Measurements from ENCODE around the gene SNRNP70.
A peak's percentile ranks its signal among the peaks of the same experiment; 100 is the strongest.

SNRNP70 gene

GRCh38 chr19:49104229-49104864, 19.1 kb downstream of the SNRNP70 start:
- no peak for ATAC-seq
- H3K4me3 Mint-ChIP-seq, result no peak overlapping the region
- no peaks in the 10 kb centered on the region for H3K9me3 Mint-ChIP-seq
- no peak for DNase-seq (ENCODE audit: low spot score in 2 of 2)
- H3K27ac Mint-ChIP-seq, result peak overlapping the region; percentile 58
- peaks cover 98% of the 10 kb centered on the region for H3K36me3 Mint-ChIP-seq
- peaks cover 29% of the 10 kb centered on the region for H3K4me1 Mint-ChIP-seq

- H3K27ac Mint-ChIP-seq, result peak overlapping the region; percentile 84
- H3K36me3 Mint-ChIP-seq, result peaks cover 76% of the 10 kb centered on the region
- no peaks in the 10 kb centered on the region for H3K9me3 Mint-ChIP-seq
- peaks cover 17% of the 10 kb centered on the region for H3K4me1 Mint-ChIP-seq
- no peak overlapping the region for H3K4me3 Mint-ChIP-seq
- ATAC-seq (peak; percentile 69), DNase-seq (ENCODE audit: low spot score in 2 of 2) (peak; percentile 57 to 76)
Observed at GRCh38 chr19:49106648-49107135, 21.4 kb downstream of the SNRNP70 start.

- no peak for DNase-seq (ENCODE audit: low spot score in 2 of 2)
- peaks cover 17% of the 10 kb centered on the region for H3K4me1 Mint-ChIP-seq
- no peak overlapping the region for H3K27ac Mint-ChIP-seq
- no peaks in the 10 kb centered on the region for H3K9me3 Mint-ChIP-seq
- no peak for ATAC-seq
- H3K4me3 Mint-ChIP-seq, result no peak overlapping the region
- peaks cover 66% of the 10 kb centered on the region for H3K36me3 Mint-ChIP-seq
Observed at GRCh38 chr19:49107625-49108459, 22.6 kb downstream of the SNRNP70 start.

- DNase-seq (ENCODE audit: low spot score in 2 of 2), result no peak
- Mint-ChIP-seq H3K4me3 (no peak overlapping the region), H3K4me1 (peaks cover 28% of the 10 kb centered on the region), H3K27ac (no peak overlapping the region), H3K9me3 (no peaks in the 10 kb centered on the region), H3K36me3 (peaks cover 54% of the 10 kb centered on the region)
- ATAC-seq, result no peak
Observed at GRCh38 chr19:49109051-49109450, 23.8 kb downstream of the SNRNP70 start.

- H3K9me3 Mint-ChIP-seq, result no peaks in the 10 kb centered on the region
- H3K27ac Mint-ChIP-seq, result no peak overlapping the region
- H3K4me1 Mint-ChIP-seq, result peaks cover 28% of the 10 kb centered on the region
- H3K36me3 Mint-ChIP-seq, result peaks cover 48% of the 10 kb centered on the region
- no peak overlapping the region for H3K4me3 Mint-ChIP-seq
- ATAC-seq (no peak), DNase-seq (ENCODE audit: low spot score in 2 of 2) (no peak)
Observed at GRCh38 chr19:49109569-49110233, 24.4 kb downstream of the SNRNP70 start.

- no peak overlapping the region for H3K4me3 Mint-ChIP-seq
- no peak for DNase-seq (ENCODE audit: low spot score in 2 of 2)
- H3K4me1 Mint-ChIP-seq, result peaks cover 29% of the 10 kb centered on the region
- H3K36me3 Mint-ChIP-seq, result peaks cover 39% of the 10 kb centered on the region
- H3K27ac Mint-ChIP-seq, result no peak overlapping the region
- no peak for ATAC-seq
- H3K9me3 Mint-ChIP-seq, result no peaks in the 10 kb centered on the region
Observed at GRCh38 chr19:49110567-49110966, 25.3 kb downstream of the SNRNP70 start.

GRCh38 chr19:49111218-49111998, 26.2 kb downstream of the SNRNP70 start:
- DNase-seq (ENCODE audit: low spot score in 2 of 2) (no peak), ATAC-seq (no peak)
- Mint-ChIP-seq H3K4me3 (no peak overlapping the region), H3K4me1 (peaks cover 33% of the 10 kb centered on the region), H3K36me3 (peaks cover 31% of the 10 kb centered on the region), H3K27ac (no peak overlapping the region), H3K9me3 (no peaks in the 10 kb centered on the region)

- Mint-ChIP-seq H3K36me3 (peaks cover 5% of the 10 kb centered on the region), H3K9me3 (no peaks in the 10 kb centered on the region), H3K4me3 (peak within 1 kb of the TSS; percentile 85), H3K27ac (peak within 1 kb of the TSS; percentile 26), H3K4me1 (peaks cover 46% of the 10 kb centered on the region)
- peak; percentile 80 for ATAC-seq
- DNase-seq (ENCODE audit: low spot score in 2 of 2), result peak; percentile 88 to 90
Observed at GRCh38 chr19:49113762-49114629, 28.7 kb downstream of the SNRNP70 start, which contains the start of gene LIN7B. LIN7B (plus strand) TSS chr19:49114370; CDS start chr19:49114405, 35 bp downstream.

- DNase-seq (ENCODE audit: low spot score in 2 of 2) (peak in 1 of 2 donors; percentile 69), ATAC-seq (no peak)
- Mint-ChIP-seq H3K27ac (peak overlapping the region; percentile 26), H3K4me3 (peak overlapping the region; percentile 85), H3K4me1 (peaks cover 46% of the 10 kb centered on the region), H3K36me3 (no peaks in the 10 kb centered on the region), H3K9me3 (no peaks in the 10 kb centered on the region)
Observed at GRCh38 chr19:49114630-49115363, 29.5 kb downstream of the SNRNP70 start.

GRCh38 chr19:49116544-49116943, 31.3 kb downstream of the SNRNP70 start:
- no peak for ATAC-seq
- Mint-ChIP-seq H3K36me3 (no peaks in the 10 kb centered on the region), H3K27ac (peak overlapping the region; percentile 78), H3K4me1 (peaks cover 55% of the 10 kb centered on the region), H3K9me3 (no peaks in the 10 kb centered on the region), H3K4me3 (peak overlapping the region; percentile 85)
- no peak for DNase-seq (ENCODE audit: low spot score in 2 of 2)

- H3K36me3 Mint-ChIP-seq, result no peaks in the 10 kb centered on the region
- ATAC-seq (no peak), DNase-seq (ENCODE audit: low spot score in 2 of 2) (no peak)
- H3K9me3 Mint-ChIP-seq, result no peaks in the 10 kb centered on the region
- H3K27ac Mint-ChIP-seq, result peak overlapping the region; percentile 93
- peaks cover 55% of the 10 kb centered on the region for H3K4me1 Mint-ChIP-seq
- H3K4me3 Mint-ChIP-seq, result peak overlapping the region; percentile 85
Observed at GRCh38 chr19:49117677-49118564, 32.7 kb downstream of the SNRNP70 start.

GRCh38 chr19:49118565-49119410, 33.5 kb downstream of the SNRNP70 start, which contains the start of gene C19orf73:
C19orf73 (minus strand) TSS chr19:49119143; CDS start chr19:49119022, 121 bp downstream.
- Mint-ChIP-seq H3K4me1 (peaks cover 46% of the 10 kb centered on the region), H3K9me3 (no peaks in the 10 kb centered on the region), H3K4me3 (peak within 1 kb of the TSS; percentile 85), H3K27ac (peak within 1 kb of the TSS; percentile 93), H3K36me3 (no peaks in the 10 kb centered on the region)
- ATAC-seq, result peak; percentile 84
- peak; percentile 96 for DNase-seq (ENCODE audit: low spot score in 2 of 2)
